T47D (cell line): Measurements from ENCODE around the gene OR51E2.

Source experiments
- DNase-seq, 2 experiments: peaks; one replicate each; pipeline versions ENCODE4 v3.0.0 to v3.0.0-alpha.2; 2011 to 2012; ENCODE audit warnings: low read depth in 1 of 2, low spot score in 1 of 2
- JUND ChIP-seq: IDR thresholded peaks from 2 replicates; pipeline ENCODE4 v1.6.1; 2012; ENCODE audit warnings: low read depth
- in situ Hi-C: cut with HindIII; loops from 2 replicates; pipeline ENCODE4 v1.10.0; 2016; ENCODE audit warnings: low sequenced_read_pairs, low pct_unique_long_range_greater_than_20kb

The OR51E2 gene

DNA sequence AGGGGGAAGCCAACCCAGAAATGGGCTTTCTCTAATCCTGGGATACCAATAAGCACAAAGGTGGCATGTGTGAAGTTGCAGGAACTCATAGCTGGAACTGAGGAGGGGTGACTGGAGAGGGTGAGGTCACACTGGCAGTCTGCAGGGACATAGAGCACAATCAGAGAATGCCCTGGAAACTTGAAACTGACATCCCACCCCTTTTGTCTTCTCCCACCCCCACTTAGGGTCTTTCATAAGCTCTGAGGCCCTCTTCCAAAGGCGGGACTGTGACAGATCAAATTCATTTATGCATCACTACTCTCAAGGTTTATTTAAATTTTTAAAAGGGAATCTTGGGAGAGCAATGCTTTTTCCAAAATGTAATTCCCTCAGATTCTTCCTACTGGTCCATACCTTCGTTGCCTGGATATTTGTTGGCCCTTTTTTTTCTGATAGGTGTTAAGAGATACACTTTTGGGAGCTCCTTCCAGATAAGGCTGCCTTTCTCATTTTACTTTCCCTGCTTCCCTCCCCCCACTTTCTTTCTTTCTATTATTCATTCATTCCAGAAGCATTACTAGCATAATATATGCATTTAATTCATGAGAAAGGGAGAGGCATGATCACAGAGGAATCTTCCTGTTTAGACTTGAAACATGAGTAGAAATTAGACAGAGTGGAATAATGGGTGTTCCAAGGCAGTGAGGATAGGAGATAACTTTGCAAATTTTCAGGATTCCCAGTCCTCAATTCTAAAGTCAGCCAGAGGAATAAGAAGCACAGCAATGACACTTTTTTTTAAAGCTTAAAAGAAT lies 14.8 kb downstream of the OR51E2 start:
- TF ChIP-seq JUND = no peak
- DNase-seq = no peak
- in situ Hi-C loops = no loop called here

DNA sequence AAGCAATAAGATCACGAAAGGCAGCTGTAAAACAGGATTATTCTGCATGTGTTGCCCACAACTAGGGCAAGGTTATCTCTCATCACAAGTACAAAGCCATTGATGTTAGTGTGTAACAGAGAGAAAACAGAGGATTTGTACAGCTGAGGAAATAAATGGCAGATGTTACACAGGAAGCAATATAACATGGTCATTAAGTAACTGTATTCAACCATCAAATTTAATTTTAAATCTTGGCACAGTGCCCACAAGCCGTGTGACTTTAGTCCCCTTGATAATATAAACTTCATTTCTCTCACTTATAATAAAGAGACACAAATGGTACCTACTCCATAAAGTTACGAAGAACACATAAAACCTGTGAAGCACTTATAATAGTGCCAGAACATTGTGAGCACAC lies 17.3 kb downstream of the OR51E2 start:
- TF ChIP-seq JUND = no peak
- in situ Hi-C loops = no loop called here
- no peak for DNase-seq

DNA sequence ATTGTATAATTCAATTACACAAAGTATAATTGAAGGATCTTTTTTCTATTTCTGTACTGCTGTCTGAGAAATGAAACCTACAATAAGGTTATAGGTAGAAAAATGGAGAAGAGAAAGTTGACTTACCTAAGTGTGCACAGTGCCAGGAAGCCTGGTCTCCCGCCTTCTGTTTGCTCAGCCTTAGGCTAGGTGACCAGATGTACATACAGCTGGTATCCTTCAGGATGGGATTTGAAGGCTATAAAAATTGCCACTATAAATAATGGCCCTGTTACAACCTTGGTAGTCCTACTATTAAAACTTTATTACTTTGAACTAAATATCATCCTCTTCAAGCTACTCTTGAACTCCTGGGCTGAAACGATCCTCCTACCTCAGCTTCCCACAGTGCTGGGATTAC lies 19.7 kb downstream of the OR51E2 start:
- in situ Hi-C loops = no loop called here

DNA sequence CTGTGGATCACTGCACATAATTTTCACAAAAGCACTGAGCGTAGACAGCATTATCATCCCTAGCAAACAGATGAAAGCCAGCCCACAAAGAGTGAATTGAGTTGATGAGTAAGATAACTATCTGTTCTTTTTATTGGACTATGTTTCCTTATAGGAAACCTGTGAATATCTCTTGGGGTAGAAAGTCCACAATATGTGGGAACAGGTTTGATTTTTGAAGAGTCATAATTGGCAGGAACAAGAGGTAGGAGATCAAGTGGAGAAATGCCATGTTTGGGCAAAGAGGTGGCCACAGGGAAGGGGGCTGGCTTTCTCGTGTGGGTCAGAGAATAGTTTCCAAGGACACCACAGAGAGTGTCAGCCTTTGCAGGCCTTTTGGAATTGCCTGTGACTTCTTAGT lies 23.9 kb downstream of the OR51E2 start:
- DNase-seq = no peak
- TF ChIP-seq JUND = no peak
- in situ Hi-C loops = no loop called here

More for the DNA sequence above, 19.7 kb downstream of the OR51E2 start:
- no peak for TF ChIP-seq JUND
- no peak for DNase-seq

DNA sequence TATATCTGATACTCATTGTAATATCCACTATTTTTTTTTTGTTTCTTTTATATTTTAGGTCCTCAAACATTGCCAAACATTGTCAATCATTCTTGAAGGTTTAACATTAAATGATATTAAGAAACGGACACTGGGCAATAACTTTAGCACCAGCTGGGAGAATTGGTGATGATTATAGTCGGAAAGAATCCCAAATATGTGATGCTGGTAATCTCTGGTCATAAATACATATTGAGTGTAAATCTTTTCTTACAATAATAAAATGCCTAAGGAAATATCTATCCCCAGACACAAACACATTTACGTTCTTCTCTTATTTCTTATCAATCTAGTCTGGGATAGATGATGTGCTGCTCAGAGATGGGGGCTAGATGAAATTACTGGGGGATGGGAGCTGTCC lies 25.2 kb downstream of the OR51E2 start:
- DNase-seq = no peak
- no peak for TF ChIP-seq JUND

DNA sequence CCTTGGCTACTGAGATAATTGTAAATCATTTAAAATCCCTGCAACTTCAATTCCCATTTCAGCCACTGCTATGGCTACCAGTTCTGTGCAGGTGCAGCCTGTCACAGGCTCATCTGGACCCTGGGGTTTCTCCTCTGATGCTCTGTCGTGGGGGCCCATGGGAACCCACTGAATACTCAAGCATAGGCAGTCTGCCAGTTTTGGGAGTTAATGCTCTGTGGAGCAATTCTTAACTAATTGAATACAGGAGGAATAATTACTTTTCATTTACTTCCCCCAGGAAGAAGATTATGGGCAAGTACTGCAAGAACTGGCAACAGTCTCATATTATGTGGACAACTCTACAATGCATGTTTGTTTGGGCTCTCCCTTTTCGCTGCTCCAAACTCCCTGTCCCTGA lies 25.9 kb downstream of the OR51E2 start:
- TF ChIP-seq JUND = no peak
- no peak for DNase-seq
- in situ Hi-C loops = no loop called here

More for the DNA sequence above, 25.2 kb downstream of the OR51E2 start:
- in situ Hi-C loops = no loop called here

DNA sequence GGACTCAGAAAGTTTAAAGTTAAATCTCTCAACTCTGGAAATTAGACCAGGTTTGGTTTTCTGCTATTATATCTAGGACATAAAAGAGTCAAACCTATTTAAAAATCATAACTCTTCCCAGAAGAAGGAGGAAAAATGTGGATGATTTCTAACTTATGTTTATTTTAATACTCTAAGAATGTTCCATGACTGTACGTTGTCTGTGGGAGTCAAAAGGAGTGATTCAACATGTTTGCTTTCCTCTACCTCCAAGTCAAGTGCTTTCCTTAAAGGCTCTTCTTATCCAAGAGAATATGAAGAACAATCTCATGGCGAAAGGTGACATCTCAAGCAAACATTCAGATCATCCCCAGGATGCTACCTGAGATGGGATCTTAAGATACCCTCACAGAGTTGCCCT lies 32.2 kb downstream of the OR51E2 start:
- in situ Hi-C loops = no loop called here
- TF ChIP-seq JUND = no peak
- no peak for DNase-seq

DNA sequence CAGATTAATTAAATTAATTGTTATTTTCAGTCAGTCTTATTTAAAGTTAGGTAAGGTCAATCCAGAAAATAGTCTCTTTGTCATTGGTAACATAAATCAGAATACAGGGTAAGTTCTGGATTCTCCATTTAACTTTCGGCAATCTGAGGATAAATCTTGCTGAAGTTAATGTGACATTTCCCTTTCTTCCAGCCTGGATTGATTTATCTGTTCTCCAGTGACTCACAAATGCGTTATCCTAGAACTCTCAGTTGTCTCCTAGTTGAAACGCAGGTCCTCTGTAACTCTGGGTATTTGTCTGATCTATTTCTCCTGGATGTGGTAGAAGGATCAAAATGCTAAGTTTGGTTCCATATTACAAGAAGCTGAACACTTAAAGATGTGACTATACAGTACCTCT lies 32.9 kb downstream of the OR51E2 start:
- in situ Hi-C loops = no loop called here
- DNase-seq = no peak
- TF ChIP-seq JUND = no peak

DNA sequence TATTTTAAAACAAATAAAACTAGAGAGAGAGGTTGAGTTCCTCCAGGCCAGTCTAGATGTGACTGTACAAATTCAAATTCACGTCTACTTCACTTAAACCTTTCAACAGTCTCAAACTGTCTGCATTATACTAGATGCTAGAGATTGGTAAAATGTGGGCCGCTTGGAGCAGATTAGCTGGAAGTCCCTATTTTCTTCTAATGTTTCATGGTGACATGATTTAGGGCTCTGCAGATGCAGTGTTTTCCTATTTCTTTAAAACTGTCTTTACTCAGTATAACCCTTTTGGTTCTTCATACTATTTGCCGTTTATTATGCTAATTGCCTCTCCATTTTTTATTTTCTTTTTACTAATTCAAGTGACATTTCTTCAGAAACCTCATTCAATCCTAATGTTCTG lies 33.5 kb downstream of the OR51E2 start:
- in situ Hi-C loops = no loop called here
- TF ChIP-seq JUND = no peak
- DNase-seq = no peak

DNA sequence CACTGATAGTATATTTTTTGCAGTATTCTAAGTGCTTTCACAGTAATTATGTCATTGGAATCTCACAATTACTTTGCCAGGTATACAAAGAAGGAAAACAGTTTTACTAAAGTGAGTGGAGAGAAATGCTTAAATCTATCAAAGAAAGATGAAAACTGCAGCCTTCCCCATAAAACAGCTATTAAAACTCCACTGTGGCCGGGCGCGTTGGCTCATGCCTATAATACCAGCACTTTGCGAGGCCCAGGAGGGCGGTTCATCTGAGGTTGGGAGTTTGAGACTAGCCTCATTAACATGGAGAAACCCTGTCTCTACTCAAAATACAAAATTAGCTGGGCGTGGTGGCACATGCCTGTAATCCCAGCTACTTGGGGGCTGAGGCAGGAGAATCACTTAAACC lies 34.8 kb downstream of the OR51E2 start:
- DNase-seq = no peak
- no peak for TF ChIP-seq JUND
- in situ Hi-C loops = no loop called here

DNA sequence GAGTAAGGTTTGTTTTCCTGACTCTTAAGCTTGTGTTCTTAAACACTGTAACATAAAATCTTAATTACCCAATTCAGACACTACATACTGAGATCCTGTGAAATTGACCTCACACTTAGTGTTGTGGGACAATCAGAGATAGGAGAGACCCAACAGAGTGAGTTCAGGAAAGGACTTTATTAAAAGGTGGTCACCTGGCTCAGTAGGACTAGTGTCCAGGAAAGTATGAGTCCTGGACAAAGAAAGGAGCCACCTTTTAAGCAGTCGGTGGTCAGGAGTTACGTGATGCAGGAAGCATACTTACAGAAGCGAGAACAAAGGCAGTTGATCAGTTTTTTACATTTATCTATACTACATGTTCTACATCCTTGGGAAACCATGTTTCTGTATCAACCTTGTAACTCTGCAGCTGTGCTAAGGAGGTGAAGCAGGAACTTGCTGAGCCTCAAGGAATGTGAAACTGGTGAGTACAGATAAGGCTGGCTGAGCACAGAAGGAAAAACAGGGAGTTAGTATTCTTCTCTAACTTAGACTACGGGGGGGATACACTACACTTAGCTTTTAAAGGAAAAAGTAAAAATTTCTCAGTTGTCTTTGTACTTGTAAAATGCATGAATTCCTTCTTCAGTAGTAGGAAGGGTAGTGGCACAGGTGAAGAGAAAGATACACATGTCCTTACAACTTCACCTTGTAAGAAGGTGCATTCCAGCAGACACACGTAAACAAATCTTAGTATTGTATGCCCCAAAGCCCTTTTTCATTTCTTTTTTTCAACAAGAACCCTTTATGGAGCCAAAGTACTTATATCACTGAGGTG lies 38.8 kb downstream of the OR51E2 start:
- no peak for DNase-seq
- no peak for TF ChIP-seq JUND

DNA sequence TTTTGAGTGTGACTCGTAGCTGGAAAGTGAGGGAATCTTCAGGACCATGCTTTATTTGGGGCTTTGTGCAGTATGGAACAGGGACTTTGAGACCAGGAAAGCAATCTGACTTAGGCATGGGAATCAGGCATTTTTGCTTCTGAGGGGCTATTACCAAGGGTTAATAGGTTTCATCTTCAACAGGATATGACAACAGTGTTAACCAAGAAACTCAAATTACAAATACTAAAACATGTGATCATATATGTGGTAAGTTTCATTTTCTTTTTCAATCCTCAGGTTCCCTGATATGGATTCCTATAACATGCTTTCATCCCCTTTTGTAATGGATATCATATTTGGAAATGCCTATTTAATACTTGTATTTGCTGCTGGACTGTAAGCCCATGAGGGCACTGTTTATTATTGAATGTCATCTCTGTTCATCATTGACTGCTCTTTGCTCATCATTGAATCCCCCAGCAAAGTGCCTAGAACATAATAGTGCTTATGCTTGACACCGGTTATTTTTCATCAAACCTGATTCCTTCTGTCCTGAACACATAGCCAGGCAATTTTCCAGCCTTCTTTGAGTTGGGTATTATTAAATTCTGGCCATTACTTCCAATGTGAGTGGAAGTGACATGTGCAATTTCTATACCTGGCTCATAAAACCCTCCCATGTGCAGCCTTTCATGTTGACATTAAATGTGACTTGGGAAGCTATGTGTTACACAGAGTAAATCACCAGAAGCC lies 42.9 kb downstream of the OR51E2 start:
- no peak for TF ChIP-seq JUND
- no peak for DNase-seq
- in situ Hi-C loops = no loop called here

More for the DNA sequence above, 38.8 kb downstream of the OR51E2 start:
- in situ Hi-C loops = no loop called here

DNA sequence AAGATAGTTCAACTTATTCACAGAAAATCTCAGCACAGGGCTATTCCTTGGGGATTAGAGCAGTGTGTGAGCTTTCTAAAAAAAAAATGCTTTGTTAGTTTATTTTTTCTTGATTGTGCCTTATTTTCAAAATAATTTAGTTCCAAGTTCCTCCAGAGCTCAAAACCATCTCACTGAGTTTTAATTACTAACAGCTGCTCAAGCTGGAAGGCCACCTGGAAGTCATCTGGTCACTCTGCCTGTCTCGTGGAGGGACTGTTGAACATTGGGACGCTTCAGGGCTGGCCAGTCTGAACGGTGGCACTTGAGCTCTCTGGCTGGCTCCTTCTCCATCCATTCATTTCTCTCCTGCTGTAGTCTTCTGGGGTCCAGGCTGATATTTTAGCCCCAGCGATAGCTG lies 49.9 kb downstream of the OR51E2 start:
- DNase-seq = no peak
- no peak for TF ChIP-seq JUND
- in situ Hi-C loops = no loop called here
